Panc1 (cell line): ENCODE results near the gene SPDYE2B.
"Not testable (repeated sequence)": the region's sequence is repeated elsewhere in the genome, so short reads cannot be mapped to it uniquely, and the experiment has no call there.

Source experiments
- POLR2AphosphoS5 ChIP-seq: IDR thresholded peaks from 2 replicates; pipeline ENCODE4 v1.6.1; 2012; ENCODE audit warnings: mild to moderate bottlenecking, low read depth, low read length, moderate library complexity
- SIN3A ChIP-seq: IDR thresholded peaks from 2 replicates; pipeline ENCODE4 v1.6.1; 2012; ENCODE audit warnings: low read depth, mild to moderate bottlenecking, low read length, moderate library complexity, borderline replicate concordance; ENCODE audit not compliant: insufficient read depth
- TCF7L2 ChIP-seq: IDR thresholded peaks from 2 replicates; pipeline ENCODE4 v1.6.1; 2011; ENCODE audit warnings: mild to moderate bottlenecking, low read depth, low read length, inconsistent platforms
- TF ChIP-seq, protein P1 (sequence below), 2 experiments: IDR thresholded peaks; 2 replicates each; pipeline ENCODE4 v1.6.1; 2011 to 2012; ENCODE audit warnings: low read depth in 2 of 2, control low read depth in 1 of 2, low read length in 1 of 2, mild to moderate bottlenecking in 1 of 2, moderate library complexity in 1 of 2; ENCODE audit not compliant: insufficient read depth in 1 of 2
- TF ChIP-seq, protein P2 (sequence below): fragments of 450-650 bp; IDR thresholded peaks from 2 replicates; pipeline ENCODE4 v1.5.1; 2017; ENCODE audit warnings: mild to moderate bottlenecking

DNA sequence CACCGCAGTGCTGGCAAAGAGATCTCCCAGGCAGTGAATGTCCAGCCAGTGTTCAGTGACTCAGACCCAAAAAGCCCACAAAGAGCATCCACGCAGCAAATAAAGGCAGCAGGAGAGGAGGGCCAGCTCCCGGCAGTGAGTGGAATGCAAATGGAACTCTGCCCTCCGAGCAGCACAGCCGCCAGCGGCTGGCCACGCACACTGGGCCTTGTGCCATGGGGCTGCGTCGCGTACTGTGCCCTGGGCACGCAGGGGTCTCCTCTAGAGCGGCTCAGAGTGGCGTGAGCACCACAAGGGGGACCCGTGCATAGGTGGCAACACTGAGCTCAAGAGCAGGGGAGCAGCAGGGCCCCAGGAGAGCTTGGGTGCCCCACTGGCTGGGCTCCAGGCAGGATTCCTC lies 17.4 kb downstream of the SPDYE2B start:
- TF ChIP-seq, protein P1, sequence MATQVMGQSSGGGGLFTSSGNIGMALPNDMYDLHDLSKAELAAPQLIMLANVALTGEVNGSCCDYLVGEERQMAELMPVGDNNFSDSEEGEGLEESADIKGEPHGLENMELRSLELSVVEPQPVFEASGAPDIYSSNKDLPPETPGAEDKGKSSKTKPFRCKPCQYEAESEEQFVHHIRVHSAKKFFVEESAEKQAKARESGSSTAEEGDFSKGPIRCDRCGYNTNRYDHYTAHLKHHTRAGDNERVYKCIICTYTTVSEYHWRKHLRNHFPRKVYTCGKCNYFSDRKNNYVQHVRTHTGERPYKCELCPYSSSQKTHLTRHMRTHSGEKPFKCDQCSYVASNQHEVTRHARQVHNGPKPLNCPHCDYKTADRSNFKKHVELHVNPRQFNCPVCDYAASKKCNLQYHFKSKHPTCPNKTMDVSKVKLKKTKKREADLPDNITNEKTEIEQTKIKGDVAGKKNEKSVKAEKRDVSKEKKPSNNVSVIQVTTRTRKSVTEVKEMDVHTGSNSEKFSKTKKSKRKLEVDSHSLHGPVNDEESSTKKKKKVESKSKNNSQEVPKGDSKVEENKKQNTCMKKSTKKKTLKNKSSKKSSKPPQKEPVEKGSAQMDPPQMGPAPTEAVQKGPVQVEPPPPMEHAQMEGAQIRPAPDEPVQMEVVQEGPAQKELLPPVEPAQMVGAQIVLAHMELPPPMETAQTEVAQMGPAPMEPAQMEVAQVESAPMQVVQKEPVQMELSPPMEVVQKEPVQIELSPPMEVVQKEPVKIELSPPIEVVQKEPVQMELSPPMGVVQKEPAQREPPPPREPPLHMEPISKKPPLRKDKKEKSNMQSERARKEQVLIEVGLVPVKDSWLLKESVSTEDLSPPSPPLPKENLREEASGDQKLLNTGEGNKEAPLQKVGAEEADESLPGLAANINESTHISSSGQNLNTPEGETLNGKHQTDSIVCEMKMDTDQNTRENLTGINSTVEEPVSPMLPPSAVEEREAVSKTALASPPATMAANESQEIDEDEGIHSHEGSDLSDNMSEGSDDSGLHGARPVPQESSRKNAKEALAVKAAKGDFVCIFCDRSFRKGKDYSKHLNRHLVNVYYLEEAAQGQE (IDR thresholded peaks at IDR 0.05; ENCODE audit: insufficient read depth in 1 of 2, low read depth in 2 of 2, low read length in 1 of 2) = not testable (repeated sequence)
- TF ChIP-seq, protein P2, sequence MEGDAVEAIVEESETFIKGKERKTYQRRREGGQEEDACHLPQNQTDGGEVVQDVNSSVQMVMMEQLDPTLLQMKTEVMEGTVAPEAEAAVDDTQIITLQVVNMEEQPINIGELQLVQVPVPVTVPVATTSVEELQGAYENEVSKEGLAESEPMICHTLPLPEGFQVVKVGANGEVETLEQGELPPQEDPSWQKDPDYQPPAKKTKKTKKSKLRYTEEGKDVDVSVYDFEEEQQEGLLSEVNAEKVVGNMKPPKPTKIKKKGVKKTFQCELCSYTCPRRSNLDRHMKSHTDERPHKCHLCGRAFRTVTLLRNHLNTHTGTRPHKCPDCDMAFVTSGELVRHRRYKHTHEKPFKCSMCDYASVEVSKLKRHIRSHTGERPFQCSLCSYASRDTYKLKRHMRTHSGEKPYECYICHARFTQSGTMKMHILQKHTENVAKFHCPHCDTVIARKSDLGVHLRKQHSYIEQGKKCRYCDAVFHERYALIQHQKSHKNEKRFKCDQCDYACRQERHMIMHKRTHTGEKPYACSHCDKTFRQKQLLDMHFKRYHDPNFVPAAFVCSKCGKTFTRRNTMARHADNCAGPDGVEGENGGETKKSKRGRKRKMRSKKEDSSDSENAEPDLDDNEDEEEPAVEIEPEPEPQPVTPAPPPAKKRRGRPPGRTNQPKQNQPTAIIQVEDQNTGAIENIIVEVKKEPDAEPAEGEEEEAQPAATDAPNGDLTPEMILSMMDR = not testable (repeated sequence)
- not testable (repeated sequence) for TF ChIP-seq POLR2AphosphoS5, SIN3A, TCF7L2
